D721Med (cell line): ENCODE data around the gene MITF.

Source experiments
- DNase-seq: peaks from one replicate; pipeline ENCODE4 v3.0.0; 2011; ENCODE audit warnings: low spot score; ENCODE audit not compliant: insufficient read length
- FAIRE-seq: peaks from 2 replicates; lab custom pipeline; 2011; peaks lifted over from hg19 to GRCh38; lab: Jason Lieb, UNC
- CTCF ChIP-seq: IDR thresholded peaks from 2 replicates; pipeline ENCODE4 v1.5.1; 2012; ENCODE audit warnings: mild to moderate bottlenecking, control low read depth; ENCODE audit not compliant: insufficient read depth; ENCODE audit errors: missing control alignments

MITF gene

GRCh38 chr3:69803681-69804270, 64.5 kb downstream of the MITF start:
- no peak for DNase-seq
- no peak for FAIRE-seq
- no peak for TF ChIP-seq CTCF

GRCh38 chr3:69805491-69805890, 66.2 kb downstream of the MITF start:
- no peak for FAIRE-seq
- no peak for TF ChIP-seq CTCF
- no peak for DNase-seq

- no peak for DNase-seq
- no peak for TF ChIP-seq CTCF
- FAIRE-seq: no peak
These were observed 67.6 kb downstream of the MITF start for GRCh38 chr3:69806735-69807438.

GRCh38 chr3:69807674-69808073, 68.4 kb downstream of the MITF start:
- no peak for DNase-seq
- FAIRE-seq: no peak
- TF ChIP-seq CTCF: no peak

- FAIRE-seq (no peak), DNase-seq (no peak)
- TF ChIP-seq CTCF: no peak
These were observed 70.0 kb downstream of the MITF start for GRCh38 chr3:69809076-69809835.

- TF ChIP-seq CTCF: no peak
- DNase-seq: no peak
- no peak for FAIRE-seq
These were observed 72.5 kb downstream of the MITF start for GRCh38 chr3:69811452-69812401.
